ENCODE measurements around the gene UVRAG.
A peak's percentile ranks its signal among the peaks of the same experiment; 100 is the strongest.

Gene UVRAG

DNA sequence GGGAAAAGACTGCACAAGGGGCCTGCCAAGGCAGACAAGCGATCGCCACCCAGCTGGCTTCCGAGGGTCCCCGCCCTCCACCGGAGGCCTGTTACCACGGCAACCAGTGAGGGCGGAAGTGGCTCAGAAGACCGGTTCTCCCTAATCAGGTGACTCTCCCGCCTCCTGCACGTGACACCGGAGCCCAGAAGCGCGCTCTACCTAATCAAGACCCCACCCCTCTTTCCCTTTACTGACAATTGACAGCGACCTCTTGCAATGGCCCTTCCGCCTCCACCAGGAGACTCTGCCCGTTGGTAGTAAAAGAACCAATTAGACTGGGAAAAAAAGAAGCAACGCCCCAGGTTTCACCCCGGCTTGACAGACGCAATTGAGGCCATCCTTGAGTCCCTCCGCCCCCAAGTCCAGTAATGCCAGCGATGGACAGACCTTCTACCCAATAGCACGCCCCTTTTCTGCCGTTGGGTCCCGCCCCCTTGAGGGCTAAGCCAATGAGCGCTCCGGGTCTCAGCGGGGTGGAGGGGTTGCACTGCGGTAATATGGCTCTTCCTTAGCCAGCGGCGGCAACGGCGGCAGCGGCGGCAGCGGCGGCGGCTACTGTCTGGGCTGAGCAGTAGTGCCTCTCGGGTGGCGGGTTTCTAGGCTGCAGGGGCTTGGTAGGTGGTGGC is at the start of gene UVRAG:
Gene UVRAG, plus strand, starts transcription at position 534 of the 668 bp plus-strand sequence. CDS start 198 bp downstream, outside the sequence.
- peak; percentile 99 for DNase-seq

- no peak for DNase-seq
Measured at GRCh38 chr11:75766443-75767227, 48.4 kb upstream of the UVRAG start.

- no peak for DNase-seq
Measured at GRCh38 chr11:75767228-75767572, 47.8 kb upstream of the UVRAG start.

GRCh38 chr11:75767793-75768111 is 47.3 kb upstream of the UVRAG start:
- DNase-seq: no peak

DNA sequence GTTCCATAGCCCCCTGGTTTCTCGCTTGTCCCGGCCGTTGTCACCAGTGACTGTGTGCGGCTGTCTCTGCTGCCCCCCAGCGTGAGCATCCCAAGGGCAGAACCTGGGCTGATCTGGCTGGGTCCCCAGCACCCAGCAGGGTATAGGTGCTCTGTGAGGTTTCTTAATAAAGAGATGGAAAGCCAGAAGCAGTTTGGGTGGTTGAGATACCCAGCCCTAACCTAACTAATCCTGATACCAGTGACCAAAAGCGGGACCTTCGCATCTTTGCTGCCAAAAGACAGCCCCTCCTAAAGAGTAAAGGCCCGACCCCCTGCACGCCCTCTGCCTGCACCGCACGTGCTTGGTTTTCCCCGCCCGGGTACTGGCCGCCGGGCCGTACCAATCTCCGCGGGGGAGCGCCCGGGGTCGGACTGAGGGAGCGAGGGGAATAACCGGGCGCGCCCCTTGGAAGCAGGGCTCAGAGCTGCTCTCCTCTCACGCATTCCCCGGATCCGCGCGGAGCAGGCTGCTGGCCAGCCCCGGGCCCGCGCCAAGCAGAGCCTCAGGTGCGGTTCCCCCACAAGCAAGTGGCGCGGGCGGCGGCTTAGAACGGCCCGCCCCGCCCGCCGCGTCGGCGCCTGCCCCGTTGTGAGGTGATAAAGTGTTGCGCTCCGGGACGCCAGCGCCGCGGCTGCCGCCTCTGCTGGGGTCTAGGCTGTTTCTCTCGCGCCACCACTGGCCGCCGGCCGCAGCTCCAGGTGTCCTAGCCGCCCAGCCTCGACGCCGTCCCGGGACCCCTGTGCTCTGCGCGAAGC is 46.7 kb upstream of the UVRAG start, which contains the start of gene DGAT2:
Gene DGAT2, plus strand, starts transcription at position 667 of the 797 bp plus-strand sequence. CDS start 214 bp downstream, outside the sequence.
- DNase-seq: peak; percentile 88

GRCh38 chr11:75768909-75769771 is 45.9 kb upstream of the UVRAG start:
- no peak for DNase-seq

DNA sequence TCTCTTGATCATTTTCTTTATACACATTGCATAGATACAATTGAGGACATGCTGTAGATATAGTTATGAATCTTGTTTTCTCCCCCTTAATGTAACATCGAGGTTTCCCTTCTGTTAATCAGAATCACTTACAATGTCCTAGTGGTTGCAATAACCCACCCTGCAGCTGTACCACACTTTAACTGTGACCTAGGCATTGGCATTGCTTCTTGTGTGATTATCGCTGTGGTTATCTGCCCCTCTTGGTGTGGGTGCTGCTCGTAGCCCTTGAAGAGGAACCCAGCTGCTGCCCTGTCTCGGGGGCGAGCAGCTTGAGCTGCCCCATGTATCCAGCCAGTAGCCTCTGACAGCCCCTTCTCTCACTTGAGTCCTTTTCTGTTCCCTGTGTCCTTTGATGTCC is 44.9 kb upstream of the UVRAG start:
- no peak for DNase-seq

GRCh38 chr11:75771646-75772410 is 43.2 kb upstream of the UVRAG start:
- DNase-seq: no peak

DNA sequence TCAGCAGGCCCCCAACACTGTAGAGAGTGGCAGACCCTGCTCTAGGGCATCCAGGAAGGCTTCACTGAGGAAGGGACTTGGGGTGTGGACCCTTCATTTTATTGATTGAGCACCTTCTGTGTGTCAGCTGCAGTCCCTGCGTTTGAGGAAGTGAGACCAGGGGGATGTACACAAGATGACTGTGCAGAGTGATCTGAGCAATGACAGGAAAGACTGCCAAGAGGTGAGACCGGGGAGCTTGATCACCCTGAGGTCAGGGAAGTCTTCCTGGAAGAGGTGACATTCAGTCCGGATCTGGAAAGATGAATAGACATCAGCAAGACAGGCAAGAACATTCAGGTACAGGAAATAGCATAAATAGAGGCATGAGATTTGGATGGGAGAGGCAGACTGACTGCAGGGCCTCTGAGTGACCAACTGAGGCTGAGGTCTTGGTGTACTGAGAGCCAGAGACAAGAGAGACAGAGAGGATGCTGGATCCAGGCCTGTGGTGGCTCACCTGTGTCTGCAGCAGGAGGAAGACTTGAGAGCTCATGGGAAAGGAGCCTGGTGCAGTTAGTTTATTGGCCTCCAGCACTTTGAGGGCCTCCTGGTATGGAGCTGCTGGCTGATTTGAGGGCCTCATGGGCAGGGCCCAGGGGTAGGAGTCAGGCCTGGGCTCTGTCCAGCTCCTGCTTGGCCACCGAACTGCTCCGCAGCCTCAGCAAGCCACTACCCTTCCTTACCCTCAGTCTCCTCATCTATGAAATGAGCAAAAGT is 41.2 kb upstream of the UVRAG start:
- DNase-seq: no peak

GRCh38 chr11:75775056-75775455 is 40.0 kb upstream of the UVRAG start:
- DNase-seq: no peak

- no peak for DNase-seq
Measured at GRCh38 chr11:75776546-75776945, 38.5 kb upstream of the UVRAG start.

- DNase-seq: no peak
Measured at GRCh38 chr11:75777461-75778110, 37.4 kb upstream of the UVRAG start.

DNA sequence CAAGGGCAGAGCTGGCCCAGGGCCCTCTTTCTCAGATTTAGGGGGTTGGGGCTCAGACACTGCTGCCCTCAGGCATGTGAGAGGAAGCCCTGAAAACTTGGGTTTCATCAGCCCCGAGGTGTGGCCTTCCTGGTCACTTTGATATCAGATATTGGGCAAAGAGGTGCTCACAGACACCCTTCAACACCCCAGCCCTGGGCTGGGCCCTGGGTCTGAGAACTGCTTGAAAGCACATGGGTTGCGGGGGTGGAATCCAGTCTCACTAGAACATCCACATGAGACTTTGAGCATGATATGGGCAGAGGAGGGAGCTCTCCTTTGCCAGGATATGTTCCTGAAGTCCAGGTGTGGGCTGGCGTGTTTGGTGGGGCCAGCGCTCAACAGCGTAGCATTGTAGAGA is 36.0 kb upstream of the UVRAG start:
- DNase-seq: no peak

GRCh38 chr11:75779960-75780359 is 35.0 kb upstream of the UVRAG start:
- no peak for DNase-seq

- DNase-seq: no peak
Measured at GRCh38 chr11:75780888-75781287, 34.1 kb upstream of the UVRAG start.

- DNase-seq: no peak
Measured at GRCh38 chr11:75781296-75781695, 33.7 kb upstream of the UVRAG start.

DNA sequence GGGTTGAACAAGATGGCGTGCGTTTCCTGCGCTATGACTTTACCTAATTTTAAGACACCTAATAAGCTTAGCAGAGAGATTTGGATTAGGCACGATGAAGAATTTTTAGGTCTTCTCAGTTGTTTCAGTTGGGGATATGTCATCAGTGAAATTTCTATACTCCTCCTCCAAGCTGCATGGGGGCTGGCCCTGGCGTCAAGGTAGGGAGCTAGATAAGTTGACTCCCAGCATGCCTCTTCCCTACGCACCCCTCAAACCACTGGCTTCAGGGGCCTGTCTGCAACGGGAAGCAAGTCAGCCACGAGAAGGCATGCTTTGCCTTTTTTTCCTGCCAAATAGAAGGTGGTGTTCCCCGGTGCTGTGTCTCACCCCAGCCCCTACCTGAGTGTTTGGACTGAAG is 33.2 kb upstream of the UVRAG start:
- DNase-seq: no peak

GRCh38 chr11:75782540-75783263 is 32.3 kb upstream of the UVRAG start:
- DNase-seq: no peak

GRCh38 chr11:75783416-75784084 is 31.5 kb upstream of the UVRAG start:
- no peak for DNase-seq

Measured in COR-L47 (cell line).